GM06990 (cell line): ENCODE measurements around the gene S100A7.

ENCODE experiments used
- DNase-seq: peaks from one replicate; pipeline ENCODE4 v3.0.0-alpha.2; 2011; ENCODE audit not compliant: insufficient read length; ENCODE audit errors: extremely low read depth
- H3K27me3 ChIP-seq: replicated peaks from 2 replicates; pipeline ENCODE4 v1.6.0; 2011; ENCODE audit warnings: low read length; ENCODE audit not compliant: control insufficient read depth, insufficient read depth
- H3K36me3 ChIP-seq: 2 replicates; pipeline ENCODE4 v1.5.1; 2011; ENCODE audit warnings: low read length; ENCODE audit not compliant: control insufficient read depth, insufficient read depth
- H3K4me3 ChIP-seq: replicated peaks from 2 replicates; pipeline ENCODE4 v1.5.1; 2011; ENCODE audit warnings: low read depth, mild to moderate bottlenecking, control low read depth, low read length
- TF ChIP-seq, protein P1 (sequence below): IDR thresholded peaks from 2 replicates; pipeline ENCODE4 v1.5.1; 2011; ENCODE audit warnings: low read length, control low read depth, mild to moderate bottlenecking, inconsistent platforms; ENCODE audit not compliant: insufficient read depth, poor library complexity, severe bottlenecking

The S100A7 gene

GRCh38 chr1:153432874-153433681 lies 27.4 kb downstream of the S100A7 start:
- Histone ChIP-seq H3K27me3 (peaks cover 1% of the 10 kb centered on the region), H3K36me3 (no peaks in the 10 kb centered on the region), H3K4me3 (no peak overlapping the region)
- no peak for DNase-seq
- TF ChIP-seq, protein P1, sequence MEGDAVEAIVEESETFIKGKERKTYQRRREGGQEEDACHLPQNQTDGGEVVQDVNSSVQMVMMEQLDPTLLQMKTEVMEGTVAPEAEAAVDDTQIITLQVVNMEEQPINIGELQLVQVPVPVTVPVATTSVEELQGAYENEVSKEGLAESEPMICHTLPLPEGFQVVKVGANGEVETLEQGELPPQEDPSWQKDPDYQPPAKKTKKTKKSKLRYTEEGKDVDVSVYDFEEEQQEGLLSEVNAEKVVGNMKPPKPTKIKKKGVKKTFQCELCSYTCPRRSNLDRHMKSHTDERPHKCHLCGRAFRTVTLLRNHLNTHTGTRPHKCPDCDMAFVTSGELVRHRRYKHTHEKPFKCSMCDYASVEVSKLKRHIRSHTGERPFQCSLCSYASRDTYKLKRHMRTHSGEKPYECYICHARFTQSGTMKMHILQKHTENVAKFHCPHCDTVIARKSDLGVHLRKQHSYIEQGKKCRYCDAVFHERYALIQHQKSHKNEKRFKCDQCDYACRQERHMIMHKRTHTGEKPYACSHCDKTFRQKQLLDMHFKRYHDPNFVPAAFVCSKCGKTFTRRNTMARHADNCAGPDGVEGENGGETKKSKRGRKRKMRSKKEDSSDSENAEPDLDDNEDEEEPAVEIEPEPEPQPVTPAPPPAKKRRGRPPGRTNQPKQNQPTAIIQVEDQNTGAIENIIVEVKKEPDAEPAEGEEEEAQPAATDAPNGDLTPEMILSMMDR = no peak

GRCh38 chr1:153431928-153432327 lies 28.5 kb downstream of the S100A7 start:
- Histone ChIP-seq H3K4me3 (no peak overlapping the region), H3K36me3 (no peaks in the 10 kb centered on the region), H3K27me3 (peaks cover 1% of the 10 kb centered on the region)
- no peak for DNase-seq
- TF ChIP-seq, protein P1 = no peak

DNA sequence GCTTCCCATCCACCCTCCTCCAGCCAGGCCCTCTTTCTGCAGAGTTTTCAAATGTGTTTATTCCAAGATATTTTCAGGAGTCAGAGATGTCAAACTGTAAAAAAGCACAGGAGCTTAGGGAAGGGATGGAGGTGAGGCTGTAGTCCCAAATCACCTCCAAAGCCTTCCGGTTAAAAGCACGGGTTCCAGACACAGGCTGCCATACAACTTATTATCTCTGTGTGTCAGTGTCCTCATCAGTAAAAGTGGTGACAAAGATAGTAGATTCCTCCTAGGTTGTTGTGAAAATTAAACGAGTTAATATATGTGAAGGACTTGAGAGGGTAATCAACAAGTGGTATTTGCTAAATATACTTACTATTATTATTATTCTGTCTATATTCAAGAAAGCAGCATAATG lies 29.0 kb downstream of the S100A7 start:
- TF ChIP-seq, protein P1 = no peak
- Histone ChIP-seq H3K27me3 (peaks cover 1% of the 10 kb centered on the region), H3K4me3 (no peak overlapping the region), H3K36me3 (no peaks in the 10 kb centered on the region)
- no peak for DNase-seq

DNA sequence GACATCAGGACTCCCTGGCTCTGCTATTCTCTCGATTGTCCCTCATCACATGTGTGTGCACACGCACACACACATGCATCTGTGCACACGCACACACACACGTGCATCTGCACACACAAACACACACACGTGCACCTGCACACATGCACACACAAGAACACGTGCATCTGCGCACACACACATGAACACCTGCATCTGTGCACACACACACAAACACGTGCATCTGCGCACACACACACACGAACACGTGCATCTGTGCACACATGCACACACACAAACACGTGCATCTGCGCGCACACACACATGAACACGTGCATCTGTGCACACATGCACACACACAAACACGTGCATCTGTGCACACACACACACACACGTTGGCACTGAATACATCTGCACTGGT lies 29.4 kb downstream of the S100A7 start:
- Histone ChIP-seq H3K4me3 (no peak overlapping the region), H3K36me3 (no peaks in the 10 kb centered on the region), H3K27me3 (no peaks in the 10 kb centered on the region; the same call in 1 of the 2 replicates)
- TF ChIP-seq, protein P1 = no peak
- DNase-seq = no peak

DNA sequence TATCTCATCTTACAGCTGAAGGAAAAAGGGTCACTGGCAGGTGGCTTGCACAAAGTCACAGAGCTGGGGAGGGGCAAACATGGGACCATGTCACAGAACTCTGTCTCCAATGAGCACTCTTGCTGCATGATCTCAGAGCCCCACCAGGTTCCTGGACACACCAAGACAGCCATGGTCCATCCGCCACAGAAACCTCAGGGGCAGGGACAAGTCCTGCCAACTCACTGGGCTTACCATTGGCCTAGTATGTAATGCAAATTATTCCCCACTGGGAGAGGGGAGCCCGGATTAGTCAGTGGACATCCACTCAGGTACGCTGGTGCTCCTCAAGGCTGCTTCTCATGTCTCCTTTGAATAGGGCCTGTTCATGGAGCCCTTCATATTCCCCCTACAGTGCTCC lies 29.9 kb downstream of the S100A7 start:
- Histone ChIP-seq H3K27me3 (no peaks in the 10 kb centered on the region; the same call in 1 of the 2 replicates), H3K4me3 (no peak overlapping the region), H3K36me3 (no peaks in the 10 kb centered on the region)
- TF ChIP-seq, protein P1 = no peak
- no peak for DNase-seq
